ENCODE measurements around the gene SH3RF2.

- TF ChIP-seq POLR2A (IDR thresholded peaks at IDR 0.05), result no peak
- TF ChIP-seq CTCF (IDR thresholded peaks at IDR 0.05), result no peak
- no peak for TF ChIP-seq EP300 (IDR thresholded peaks at IDR 0.05)
Observed at GRCh38 chr5:146042628-146043279, 106.4 kb downstream of the SH3RF2 start.

Data from ovary (tissue), 3 donors.